NCI-H1417 (cell line): ENCODE measurements around the gene HSPB2.
"Not testable (repeated sequence)": the region's sequence is repeated elsewhere in the genome, so short reads cannot be mapped to it uniquely, and the experiment has no call there.

Experiments
- DNase-seq, 3 experiments: peaks; one replicate each; lab custom pipeline; 2025; lab: John Stamatoyannopoulos, UW

Gene HSPB2

DNA sequence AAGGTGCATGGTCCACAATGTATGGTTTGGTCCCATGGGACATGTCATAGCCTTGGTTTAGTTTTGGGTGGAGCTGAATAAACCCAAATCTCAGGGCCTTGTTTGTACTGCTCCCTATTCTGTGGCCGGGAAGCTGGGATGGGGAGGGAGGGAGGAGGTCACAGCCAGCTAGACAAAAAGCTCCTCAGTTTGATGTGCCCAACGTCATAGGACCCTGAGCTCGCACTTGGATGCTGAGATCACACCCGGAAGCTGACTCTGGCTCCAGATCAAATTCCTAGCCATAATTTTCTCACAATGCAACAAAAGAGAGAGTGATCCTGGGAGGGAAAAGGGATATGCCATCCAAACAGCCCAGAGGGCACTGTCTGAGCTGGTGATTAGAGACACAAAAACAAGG, 1.5 kb downstream of the HSPB2 start:
- DNase-seq, result no peak

DNA sequence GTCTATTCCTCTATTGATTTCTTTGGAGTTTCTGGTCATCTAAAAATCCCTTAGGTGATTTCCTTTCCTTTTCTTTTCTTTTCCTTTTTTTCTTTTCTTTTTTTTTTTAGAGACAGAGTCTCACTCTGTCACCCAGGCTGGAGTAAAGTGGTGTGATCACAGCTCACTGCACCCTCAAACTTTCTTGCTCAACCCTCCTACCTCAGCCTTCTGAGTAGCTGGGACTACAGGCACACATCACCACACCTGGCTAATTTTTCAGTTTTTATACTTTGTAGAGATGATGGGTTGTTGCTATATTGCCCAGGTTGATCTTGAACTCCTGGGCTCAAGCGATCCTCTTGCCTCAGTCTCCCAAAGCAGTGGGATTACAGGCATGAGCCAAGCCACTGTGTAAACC, 4.2 kb downstream of the HSPB2 start:
- no peak for DNase-seq

DNA sequence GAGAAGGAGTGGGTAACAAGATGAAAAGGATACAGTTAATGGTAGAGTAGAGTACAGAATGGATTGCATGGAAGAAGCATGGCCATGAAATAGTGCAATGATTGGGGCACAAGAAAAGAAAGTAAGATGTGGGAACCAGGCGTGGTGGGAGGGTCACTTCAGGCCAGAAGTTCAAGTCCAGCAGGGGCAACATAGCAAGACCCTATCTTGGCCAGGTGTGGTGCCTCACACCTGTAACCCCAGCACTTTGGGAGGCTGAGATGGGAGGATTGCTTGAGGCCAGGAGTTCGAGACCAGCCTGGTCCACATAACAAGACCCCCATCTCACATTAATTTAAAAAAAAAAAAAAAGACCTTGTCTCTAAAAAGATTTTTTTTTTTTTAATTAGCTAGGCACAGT, 4.8 kb downstream of the HSPB2 start:
- DNase-seq, result no peak

DNA sequence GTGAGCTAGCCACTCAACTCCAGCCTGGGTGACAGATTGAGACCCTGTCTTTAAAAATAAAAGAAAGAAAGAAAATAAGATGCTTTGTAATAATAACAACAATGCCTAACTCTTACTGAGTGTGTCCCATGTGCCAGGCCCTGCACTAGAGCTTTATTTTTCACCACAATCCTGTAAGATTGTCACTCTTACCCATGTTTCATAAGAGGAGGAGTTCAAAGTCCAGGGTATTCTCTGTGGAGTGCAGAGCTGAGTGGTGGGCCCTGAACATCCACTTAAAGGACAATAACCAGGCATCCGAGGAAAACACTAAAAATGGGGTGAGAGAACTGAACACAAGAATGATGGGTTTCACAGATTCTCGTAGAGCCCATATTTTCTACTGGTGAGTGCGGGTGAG, 5.3 kb downstream of the HSPB2 start:
- no peak for DNase-seq

DNA sequence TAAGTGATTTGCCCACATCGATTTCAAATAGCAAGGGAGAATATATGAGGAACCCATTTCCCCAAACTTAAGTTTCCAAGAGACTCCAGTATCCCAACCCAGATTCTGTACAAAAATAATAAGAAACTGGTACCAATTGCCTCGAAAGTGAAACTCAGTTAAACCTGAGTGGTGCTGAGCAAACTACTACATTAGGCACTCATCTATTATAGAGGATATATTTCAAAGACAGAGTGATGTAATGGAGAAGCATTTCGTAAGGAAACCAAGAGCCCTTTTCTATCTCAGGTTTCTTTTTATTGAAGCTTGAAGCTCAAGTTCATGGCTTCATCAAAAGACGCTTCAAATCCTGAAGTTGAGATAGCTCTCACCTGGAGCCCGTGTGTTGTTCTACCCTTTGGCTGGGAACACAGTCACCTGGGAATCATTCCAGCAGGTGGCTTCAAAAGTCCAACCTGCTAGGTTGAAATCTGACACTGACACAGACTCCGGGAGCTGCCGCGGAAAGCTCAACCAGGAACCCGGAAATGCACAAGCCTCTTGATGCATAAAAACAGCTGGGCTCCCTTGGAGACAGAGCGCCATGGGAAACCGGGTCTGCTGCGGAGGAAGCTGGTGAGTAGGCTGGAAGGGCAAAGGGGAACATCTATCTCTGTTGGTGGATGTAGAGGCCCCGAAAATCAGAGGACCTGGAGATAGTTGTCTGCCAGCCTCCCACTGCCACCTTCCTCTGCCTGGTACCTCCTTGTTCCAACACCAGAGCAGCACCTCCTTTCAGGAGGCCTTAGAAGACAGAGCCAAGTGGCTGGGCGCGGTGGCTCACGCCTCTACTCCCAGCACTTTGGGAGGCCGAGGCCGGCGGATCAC, 6.1 kb downstream of the HSPB2 start, which contains the start of gene C11orf52:
TSS of gene C11orf52 (plus strand) at position 524 of the 867 bp plus-strand sequence. CDS start at position 584, 60 bp downstream.
- DNase-seq, result peak; percentile 88 to 96 (median 95)

DNA sequence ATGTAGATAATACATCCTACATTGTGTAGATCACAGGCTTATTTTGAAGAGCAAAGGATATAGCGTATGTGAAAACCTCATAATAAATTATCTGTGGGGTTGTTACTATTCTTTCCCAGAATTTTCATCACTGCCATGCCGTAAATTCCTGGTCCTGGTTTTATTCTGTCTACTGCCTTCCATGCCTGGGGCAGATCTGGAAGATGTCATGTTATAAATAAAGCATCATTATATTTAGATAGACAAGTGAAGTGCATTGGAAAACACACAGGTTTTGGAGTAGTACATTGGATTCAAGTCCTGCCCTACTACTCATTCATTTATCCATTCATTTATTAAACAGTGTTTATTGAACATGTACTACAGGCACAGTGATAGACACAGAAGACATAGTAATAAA, 8.4 kb downstream of the HSPB2 start:
- no peak for DNase-seq

DNA sequence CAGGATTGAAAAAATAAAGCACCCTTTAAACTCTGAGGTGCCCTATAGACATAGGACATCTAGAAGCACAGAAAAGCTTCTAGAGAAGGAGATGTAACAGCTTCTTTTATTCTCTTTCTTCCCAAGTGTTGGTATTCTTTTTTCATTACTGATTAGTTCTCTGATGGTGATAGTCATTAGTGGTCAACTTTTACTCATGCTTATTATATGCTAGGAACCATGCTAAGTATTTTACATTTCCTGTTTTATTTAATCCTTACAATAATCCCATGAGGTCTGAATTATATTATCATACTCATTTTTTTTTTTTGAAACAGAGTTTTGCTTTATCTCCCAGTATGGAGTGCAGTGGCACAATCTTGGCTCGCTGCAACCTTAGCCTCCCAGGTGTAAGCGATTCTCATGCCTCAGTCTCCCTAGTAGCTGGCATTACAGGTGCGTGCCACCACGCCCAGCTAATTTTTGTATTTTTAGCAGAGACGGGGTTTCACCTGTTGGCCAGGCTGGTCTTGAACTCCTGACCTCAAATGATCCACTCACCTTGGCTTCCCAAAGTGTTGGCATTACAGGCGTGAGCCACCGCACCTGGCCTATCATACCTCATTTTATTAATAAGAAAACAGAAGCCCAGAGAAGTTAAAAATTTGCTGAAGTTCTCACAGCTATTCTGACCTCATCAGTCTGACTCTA, 9.2 kb downstream of the HSPB2 start:
- no peak for DNase-seq

DNA sequence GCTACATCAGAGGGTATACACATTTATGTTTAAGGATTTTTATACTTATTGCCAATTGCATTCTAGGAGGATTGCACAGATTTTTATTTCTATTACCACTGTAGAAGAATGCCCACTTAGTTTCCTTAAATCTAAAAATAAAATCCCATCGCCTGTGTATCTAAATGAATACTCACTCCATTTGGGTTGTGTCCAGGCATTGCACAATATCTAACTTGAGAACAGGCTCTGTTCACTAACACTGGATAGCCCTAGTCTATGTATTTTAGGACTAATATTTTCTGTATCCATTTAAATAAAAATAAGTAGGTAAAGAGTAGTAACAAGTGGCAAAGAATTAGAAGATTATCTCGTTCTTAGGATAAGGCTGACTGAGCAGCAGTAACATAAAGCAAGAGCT, 10.3 kb downstream of the HSPB2 start:
- DNase-seq, result no peak

DNA sequence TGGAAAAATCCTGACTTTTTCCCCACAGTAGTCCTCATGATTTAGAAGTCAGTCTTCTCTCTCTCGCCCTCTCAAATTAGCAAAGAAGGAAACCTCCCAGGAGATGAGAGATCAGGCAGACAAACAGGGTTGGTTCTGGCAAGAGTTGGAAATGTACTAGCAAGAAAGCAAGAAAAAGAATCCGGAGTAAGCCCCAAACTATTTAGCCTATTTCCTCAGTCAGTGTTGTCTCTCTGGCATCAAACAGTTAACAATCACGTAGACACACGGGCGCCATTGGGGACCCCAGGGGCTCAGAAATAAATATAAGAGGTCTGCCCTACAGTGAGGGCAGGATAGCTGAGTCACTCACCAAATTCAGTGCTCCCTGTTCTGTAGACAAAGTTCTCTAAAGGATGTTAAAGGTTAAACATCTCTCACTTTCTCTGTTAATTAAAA, 10.8 kb downstream of the HSPB2 start:
- DNase-seq, result no peak

DNA sequence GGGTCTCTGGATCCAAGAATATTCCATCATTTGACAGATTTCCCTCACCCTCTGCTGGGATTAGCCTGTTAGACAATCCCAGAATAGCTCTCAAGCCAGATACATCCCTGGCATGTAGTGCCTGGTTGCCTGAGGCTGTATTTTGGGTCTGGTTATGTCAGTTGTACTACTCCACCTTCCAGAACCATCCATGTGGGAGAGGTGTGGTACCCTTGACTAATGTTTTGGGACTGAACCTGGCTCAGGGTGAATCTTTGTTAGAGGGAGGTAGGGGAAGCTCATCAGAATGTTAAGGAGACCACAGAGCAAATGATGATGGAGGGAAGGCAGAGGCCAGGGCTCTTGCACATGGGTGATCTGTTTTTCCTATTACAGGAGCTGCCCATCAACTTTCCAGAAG, 11.4 kb downstream of the HSPB2 start:
- DNase-seq, result no peak

DNA sequence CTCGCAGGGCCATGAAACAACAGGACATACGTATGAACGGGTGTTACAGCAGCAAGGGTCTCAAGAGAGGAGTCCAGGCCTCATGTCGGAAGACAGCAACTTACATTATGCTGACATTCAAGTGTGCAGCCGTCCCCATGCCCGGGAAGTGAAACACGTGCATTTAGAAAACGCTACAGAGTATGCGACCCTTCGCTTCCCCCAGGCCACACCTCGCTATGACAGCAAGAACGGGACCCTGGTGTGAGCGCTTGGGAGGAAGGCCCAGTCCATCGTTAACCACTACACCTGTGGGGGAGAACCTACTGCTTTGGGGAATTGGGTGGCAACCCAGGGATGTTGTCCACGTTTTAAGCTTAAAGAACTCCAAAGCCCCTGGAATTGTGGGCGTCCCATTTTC, 13.4 kb downstream of the HSPB2 start:
- peak in 1 of 3 experiments; percentile 47 for DNase-seq

DNA sequence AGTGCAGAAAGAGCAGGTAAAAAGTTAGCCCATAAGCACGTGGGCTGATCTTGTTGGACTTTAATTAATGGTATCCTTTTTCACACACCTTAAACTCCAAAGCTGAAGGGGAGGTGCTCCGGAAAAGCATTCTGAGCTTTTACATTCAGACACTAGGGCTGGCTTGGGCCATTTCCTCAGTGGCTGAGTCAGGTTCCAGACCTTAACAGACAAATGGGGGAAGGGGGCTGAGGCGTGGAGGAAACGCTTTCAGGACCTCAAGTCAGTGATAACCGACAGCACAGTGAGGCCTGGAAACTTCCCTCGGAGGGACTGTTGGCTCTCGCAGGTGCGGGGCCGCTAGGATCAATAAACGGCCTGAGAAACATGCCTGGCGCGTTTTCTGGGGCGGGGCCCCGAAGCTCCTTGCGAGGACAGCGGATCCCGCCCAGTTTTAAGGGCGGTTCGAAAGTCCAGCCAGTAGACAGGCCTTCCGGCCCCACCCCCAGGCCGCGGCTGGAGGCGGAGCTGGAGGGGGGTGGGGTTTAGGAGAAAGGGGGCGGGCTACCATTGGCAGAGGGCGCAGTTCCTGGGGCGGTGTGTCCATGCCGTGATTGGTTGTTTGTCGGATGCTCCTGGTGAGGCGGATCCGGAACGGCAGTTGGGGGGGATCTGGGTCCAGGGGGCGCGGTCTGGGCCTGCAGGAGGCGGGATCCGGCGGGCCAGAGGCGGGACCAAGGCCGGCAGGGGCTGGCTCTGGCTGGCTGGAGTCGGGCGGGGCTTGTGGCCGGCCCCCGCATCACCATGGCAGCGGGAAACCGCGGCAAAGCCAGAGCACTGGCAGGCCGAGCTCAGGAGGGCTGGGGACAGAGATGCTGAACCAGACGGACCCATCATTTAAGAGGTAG, 14.2 kb downstream of the HSPB2 start:
- DNase-seq, result peak; percentile 99 to 100 (median 100)

DNA sequence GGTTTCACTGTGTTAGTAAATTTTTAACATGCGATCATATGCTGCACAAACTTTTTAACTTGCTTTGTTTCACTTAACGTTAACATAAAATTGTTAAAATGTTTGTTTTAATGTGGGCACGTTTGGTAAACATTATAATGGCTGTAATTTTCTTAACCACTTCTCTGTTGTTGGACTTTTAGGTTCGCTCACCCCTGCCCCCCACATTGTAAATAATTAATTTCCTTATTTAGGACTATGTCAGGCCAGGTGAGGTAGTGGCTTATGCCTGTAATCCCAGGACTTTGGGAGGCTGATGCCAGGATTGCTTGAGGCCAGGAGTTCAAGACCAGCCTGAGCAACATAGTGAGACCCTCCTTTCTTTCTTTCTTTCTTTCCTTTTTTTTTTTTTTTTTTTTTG, 17.9 kb downstream of the HSPB2 start:
- DNase-seq, result peak in 1 of 3 experiments; percentile 24

DNA sequence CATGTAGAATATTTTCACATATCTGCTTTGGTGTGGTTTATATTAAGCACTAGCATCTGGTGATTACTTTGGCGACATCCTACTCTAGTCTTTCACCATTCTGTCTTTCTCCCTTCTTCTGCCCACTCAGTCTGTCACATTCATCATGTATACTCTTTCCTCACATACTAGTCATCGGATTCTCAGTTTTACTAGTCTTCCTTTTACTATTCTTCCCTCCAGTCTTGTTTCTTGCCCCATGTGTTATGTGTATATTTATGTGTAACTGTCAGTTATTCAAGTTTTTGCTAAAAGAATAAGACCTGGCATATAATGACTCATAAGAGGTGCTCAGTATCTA, 20.0 kb downstream of the HSPB2 start:
- DNase-seq, result no peak

DNA sequence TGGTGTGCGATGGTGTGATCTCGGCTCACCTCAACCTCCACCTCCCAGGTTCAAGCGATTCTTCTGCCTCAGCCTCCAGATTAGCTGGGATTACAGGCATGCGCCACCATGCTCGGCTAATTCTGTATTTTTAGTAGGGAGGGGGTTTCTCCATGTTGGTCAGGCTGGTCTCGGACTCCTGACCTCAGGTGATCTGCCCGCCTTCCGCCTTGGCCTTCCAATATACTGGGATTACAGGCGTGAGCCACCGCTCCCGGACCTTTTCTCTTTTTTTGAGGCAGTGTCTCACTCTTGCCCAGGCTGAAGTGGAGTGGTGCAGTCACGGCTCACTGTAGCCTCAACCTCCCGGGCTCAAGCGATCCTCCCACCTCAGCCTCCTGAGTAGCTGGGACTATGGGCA, 20.6 kb downstream of the HSPB2 start:
- DNase-seq, result not testable (repeated sequence)

DNA sequence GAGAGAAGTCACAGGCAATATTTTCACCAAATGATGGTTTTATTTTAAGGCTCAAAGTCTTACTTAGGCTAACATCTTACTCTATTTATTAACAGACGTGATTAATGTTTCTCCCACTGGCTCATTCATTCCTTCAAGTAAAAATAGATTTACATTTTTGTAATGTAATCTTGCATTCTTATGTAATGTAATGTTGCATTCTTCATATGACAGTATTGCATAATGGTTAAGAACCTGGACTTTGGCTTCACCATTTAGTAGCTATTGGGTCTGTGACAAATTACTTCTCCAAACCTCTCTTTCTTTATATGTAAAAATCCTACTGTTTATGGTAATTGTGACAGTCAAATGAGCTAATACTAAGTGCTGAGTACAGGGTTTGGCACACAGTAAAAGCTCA, 21.3 kb downstream of the HSPB2 start:
- no peak for DNase-seq

DNA sequence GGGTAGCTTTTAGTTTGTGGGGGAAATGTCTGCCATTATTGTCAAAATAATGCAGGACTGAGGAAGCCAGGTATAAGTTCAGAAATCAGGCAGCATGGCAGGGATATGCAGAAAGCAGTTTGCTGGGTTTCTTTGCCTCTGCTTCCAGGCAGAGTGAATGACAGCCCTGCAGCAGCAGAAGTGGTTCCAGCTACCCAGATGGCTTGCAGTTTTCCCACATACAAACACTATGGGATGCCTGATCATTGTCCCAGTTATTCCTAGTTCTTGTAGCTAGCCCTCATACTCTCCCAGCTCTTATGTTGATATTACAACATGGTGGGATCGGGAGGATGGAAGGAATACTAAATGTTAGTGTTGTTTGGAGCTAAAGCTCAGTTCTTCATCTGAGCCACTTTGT, 21.8 kb downstream of the HSPB2 start:
- DNase-seq, result no peak

DNA sequence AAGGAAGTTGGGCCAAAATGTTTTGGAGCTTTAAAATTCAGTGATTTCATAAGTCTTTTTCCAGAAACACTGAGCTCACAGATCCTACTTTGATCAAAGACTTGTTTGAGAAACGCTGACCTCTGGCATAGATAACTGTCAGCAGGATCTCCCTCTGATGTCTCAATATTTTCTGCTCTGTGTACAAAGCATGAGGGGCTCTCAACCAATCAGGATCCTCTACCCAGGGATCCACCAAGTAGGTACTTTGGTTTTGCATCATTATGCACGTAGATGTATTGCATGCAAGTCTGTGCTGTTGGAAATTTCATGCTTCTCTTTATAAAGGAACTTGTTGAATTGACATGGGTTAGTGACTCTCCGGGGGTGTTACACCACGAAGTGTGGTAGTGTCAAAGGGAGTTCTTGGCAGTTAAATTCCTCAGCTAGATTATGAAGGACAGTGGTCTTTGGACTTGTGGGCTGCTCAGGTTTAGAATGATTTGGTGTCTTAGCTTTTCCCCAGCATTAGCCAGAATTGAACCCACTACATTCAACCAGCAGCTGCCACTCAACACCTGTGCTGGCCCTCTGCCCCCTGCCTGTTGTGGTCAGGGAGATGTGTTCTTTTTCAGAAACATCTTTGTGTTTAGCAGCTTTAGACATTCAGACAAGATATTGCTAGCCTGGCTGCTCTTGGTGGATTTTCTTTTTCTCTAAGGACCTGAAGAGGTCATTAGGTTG, 22.9 kb downstream of the HSPB2 start:
- DNase-seq, result peak in 1 of 3 experiments; percentile 33

DNA sequence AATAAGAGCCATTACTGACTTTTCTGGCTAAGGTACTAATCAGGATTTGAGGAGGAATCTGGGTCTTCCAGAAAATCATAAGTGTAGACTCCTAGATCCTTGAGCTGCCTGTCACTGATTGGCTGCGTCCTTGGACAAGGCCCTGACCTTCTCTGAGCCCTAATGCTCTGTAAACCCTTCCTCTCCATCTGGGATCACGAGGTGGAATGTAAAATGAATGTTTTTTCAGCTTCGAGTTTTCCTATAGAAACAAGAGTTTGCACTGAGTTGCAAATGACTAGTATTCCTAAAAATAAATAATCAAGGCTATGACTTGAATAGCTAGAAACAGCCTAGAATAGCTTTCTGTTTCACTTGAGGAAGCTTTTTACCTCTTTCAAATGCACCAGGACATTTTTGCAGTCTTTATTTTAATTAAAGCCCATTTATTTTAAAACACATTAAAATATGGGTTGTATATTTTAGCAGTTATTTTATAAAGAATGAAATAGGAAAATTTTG, 23.6 kb downstream of the HSPB2 start:
- peak in 1 of 3 experiments; percentile 33 for DNase-seq

DNA sequence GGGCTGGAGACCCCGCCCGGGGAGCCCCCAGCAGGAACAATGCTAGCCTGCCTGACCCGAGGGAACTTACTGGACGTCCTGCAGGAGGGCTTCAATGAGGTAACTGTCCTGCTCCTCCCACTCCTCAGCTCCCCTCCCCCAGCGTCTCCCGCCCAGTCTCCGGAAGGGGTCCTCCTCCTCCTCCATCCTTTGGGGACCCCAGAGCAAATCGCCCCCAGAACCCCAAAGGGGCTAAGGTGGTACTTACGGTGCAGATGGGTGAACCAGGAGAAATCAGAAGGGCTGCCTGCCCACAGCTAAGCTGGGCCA, 24.9 kb downstream of the HSPB2 start:
- no peak for DNase-seq

DNA sequence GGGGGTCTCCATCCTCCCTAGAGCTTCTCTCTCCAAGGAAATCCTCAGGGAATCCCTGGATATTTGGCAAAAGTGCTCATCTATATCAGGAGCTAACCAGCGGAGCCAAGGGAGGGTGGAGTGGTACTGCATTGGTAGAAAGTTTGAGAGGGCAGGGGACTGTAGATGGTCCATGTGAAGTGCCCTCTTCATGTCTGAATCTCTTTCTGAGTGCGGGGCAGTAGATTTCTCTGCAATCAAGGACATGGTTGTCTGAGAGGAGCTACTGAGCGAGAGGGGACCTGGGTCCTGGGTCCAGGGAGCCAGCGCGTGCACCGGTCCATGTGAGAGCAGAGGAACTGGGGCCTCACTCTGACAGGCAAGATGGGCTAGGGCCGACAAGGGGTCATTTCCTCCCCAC, 25.3 kb downstream of the HSPB2 start:
- no peak for DNase-seq
